ENCODE results near the gene HOXD1.

The HOXD1 gene

GRCh38 chr2:176149481-176149938 lies 39.0 kb upstream of the HOXD1 start:
- no peak for TF ChIP-seq CTCF (IDR thresholded peaks at IDR 0.05; ENCODE audit: low read length, missing control alignments)
- no peak for DNase-seq (ENCODE audit: low read depth)
- H3K4me3 ChIP-seq (replicated peaks; ENCODE audit: low read depth, low read length): no peak overlapping the region

GRCh38 chr2:176149939-176150583 lies 38.4 kb upstream of the HOXD1 start:
- TF ChIP-seq CTCF (IDR thresholded peaks at IDR 0.05; ENCODE audit: low read length, missing control alignments): no peak
- no peak for DNase-seq (ENCODE audit: low read depth)
- H3K4me3 ChIP-seq (replicated peaks; ENCODE audit: low read depth, low read length): no peak overlapping the region

GRCh38 chr2:176150584-176151441 lies 37.7 kb upstream of the HOXD1 start:
- H3K4me3 ChIP-seq (replicated peaks; ENCODE audit: low read depth, low read length): no peak overlapping the region
- DNase-seq (ENCODE audit: low read depth): no peak
- no peak for TF ChIP-seq CTCF (IDR thresholded peaks at IDR 0.05; ENCODE audit: low read length, missing control alignments)

- H3K4me3 ChIP-seq (replicated peaks; ENCODE audit: low read depth, low read length): no peak within 1 kb of the TSS
- DNase-seq (ENCODE audit: low read depth): no peak
- TF ChIP-seq CTCF (IDR thresholded peaks at IDR 0.05; ENCODE audit: low read length, missing control alignments): no peak
These were observed 36.8 kb upstream of the HOXD1 start, which contains the start of gene HOXD4 for GRCh38 chr2:176151442-176152287. Gene HOXD4 (plus strand): TSS chr2:176151550. CDS start chr2:176151634, 84 bp downstream.

GRCh38 chr2:176152350-176153181 lies 35.9 kb upstream of the HOXD1 start:
- DNase-seq (ENCODE audit: low read depth): no peak
- no peak overlapping the region for H3K4me3 ChIP-seq (replicated peaks; ENCODE audit: low read depth, low read length)
- no peak for TF ChIP-seq CTCF (IDR thresholded peaks at IDR 0.05; ENCODE audit: low read length, missing control alignments)

Data from fibroblast of pulmonary artery (primary cell).